ENCODE measurements around the gene NCR2.
"Not testable (repeated sequence)": the region's sequence is repeated elsewhere in the genome, so short reads cannot be mapped to it uniquely, and the experiment has no call there.

The NCR2 gene

DNA sequence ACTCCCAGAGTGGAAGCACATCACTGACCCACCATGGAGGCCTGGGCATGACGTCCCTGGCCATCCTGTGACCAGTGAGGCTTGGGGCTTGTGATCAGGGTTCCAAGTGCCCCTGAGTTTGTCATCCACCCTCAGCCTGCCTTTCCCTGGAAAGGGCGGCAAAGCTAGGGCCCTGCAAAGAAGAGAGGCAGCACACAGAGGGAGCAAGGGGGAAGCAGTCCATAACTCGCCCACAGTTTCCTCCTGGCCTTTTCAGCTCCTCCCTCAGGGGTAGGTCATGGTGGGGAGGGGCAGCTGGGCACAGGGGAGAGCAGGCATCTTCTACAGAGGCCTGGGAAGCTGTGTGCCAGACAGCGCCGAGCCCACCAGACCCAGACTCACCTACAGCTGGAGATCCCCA is at the start of gene NCR2:
TSS of gene NCR2 (plus strand) at position 313 of the 400 bp plus-strand sequence. CDS start 269 bp downstream, outside the sequence.
- DNase-seq = no peak

GRCh38 chr6:41286544-41287346 is 48.7 kb upstream of the NCR2 start, which contains the start of gene TREM1:
Gene TREM1 (minus strand): TSS chr6:41286682. CDS start chr6:41286655, 27 bp downstream.
- DNase-seq = no peak

DNA sequence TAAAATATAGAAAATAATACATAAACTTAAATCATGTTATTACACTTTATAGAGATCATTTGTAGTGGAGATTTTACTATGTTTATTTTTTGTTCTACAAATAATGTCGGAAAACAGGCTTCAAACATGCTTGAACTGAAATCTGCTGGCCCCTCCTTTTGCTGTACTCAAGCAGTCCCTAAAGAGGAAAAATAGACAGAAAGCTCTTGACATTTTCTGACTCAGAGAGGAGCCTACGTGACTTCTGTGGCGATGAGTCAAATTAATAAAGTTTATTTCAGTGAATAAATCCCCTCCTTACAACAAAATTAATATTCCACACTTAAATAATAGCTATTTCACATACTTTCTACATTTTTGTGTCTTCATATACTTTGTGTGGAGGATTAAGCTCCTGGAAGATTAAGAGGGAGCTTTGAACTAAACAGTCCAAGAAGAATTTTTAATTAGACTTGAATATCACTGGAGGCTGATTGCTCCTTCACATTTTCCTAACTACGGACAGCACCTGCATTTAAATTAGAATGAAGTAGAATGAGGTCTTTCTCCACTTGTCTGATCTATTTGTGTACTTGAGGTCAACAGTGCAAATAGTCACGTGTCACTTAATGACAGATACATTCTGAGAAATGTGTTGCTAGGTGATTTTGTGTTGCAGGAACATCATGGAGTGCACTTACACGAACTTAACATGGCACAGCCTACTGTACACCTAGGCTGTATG is 47.2 kb upstream of the NCR2 start:
- peak; percentile 97 for DNase-seq

DNA sequence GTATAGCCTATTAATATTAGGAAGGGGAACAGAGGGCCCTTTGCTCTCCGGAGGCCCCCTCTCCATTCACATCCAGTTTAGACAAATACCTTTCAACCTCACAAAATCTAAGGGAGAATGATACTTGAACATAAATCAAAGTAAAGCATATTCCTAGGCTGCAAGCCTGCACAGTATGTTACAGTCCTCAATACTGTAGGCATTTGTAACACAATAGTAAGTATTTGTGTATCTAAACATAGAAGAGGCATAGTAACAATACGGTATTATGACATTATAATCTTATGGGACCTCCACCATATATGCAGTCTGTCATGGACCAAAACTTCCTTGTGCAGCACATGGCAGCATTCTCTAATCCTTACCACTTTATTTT is 46.7 kb upstream of the NCR2 start:
- DNase-seq = no peak

DNA sequence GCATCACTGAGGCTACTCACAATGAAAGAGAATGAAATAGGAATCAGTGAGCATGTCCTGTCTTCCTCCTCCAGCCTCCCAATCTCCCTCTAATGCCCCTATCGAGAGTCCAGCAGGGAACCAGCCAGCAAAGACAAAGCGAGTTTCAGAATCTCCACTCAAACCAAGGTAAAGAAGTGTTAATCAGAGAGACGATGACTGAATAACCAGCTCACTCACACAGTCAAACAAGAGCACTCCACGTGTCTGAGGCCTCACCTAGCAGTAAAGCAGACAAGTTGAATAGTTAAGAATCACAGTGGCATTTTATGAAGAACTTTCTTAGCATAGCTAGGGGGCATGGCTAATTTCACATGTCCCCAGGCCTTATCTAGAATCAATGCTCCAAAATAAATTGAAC is 45.6 kb upstream of the NCR2 start:
- DNase-seq = no peak

- no peak for DNase-seq
These were observed 43.7 kb upstream of the NCR2 start for GRCh38 chr6:41291717-41292116.

- no peak for DNase-seq
These were observed 41.1 kb upstream of the NCR2 start for GRCh38 chr6:41294214-41294872.

DNA sequence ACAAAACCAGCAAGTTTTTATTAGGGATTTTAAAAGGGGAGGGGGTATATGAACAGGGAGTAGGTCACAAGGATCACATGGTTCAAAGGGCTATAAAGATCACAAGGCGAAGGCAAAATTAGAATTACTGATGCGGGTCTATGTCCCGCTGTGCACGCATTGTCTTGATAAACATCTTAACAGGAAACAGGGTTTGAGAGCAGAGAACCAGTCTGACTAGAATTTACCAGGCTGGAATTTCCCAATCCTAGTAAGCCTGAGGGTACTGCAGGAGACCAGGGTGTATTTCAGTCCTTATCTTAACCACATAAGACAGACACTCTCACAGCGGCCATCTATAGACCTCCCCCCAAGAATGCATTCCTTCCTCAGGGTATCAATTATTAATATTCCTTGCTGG is 38.2 kb upstream of the NCR2 start:
- not testable (repeated sequence) for DNase-seq

- no peak for DNase-seq
These were observed 36.5 kb upstream of the NCR2 start for GRCh38 chr6:41298785-41299502.

GRCh38 chr6:41302638-41303037 is 32.8 kb upstream of the NCR2 start:
- no peak for DNase-seq

DNA sequence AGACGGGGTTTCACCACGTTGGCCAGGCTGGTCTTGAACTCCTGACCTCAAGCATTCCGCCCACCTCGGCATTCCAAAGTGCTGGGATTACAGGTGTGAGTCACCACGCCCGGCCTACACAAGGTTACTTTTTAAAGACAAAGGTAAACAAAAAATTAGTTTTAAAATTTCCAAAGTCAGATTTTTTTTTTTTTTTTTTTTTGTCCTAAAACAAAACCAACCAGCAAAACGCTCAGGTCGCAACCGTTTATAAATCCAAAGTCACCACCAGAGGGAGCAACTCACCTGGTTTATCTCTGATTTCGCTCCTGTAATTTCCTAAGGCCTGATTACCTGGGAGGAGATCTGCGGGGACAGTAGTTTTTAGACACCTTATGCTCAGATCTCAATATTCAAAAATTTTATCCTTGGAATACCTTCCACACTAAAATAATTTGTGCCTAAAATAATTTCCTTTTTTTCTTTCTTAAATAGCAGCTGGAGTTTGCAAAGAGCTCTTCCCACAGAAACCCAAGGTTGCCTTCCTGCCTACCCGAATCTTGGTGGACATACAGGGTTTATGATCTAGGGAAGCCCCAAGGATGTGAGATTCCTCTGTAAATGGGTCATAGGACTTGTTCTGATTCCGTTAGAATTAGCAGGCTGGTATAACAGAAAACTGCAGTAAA is 29.1 kb upstream of the NCR2 start:
- peak; percentile 80 for DNase-seq

DNA sequence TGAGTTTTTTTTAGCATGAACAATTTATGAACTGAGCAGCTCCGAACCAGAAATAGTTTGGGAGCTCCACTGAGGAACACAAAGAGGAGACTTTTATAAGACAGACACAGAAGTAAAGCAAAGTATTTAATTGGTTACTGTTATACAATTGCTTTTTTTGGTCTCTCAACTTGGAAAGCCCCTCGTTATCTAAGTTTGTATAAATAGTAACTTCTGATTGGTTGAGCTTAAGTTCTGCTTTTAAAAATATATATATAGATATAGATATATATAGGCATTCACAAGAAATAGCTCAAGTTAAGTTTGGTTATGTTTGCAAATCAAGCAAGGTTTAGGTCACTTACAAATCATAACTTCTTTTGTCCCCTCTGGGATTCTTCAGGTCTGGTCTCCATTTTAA is 20.2 kb upstream of the NCR2 start:
- no peak for DNase-seq

DNA sequence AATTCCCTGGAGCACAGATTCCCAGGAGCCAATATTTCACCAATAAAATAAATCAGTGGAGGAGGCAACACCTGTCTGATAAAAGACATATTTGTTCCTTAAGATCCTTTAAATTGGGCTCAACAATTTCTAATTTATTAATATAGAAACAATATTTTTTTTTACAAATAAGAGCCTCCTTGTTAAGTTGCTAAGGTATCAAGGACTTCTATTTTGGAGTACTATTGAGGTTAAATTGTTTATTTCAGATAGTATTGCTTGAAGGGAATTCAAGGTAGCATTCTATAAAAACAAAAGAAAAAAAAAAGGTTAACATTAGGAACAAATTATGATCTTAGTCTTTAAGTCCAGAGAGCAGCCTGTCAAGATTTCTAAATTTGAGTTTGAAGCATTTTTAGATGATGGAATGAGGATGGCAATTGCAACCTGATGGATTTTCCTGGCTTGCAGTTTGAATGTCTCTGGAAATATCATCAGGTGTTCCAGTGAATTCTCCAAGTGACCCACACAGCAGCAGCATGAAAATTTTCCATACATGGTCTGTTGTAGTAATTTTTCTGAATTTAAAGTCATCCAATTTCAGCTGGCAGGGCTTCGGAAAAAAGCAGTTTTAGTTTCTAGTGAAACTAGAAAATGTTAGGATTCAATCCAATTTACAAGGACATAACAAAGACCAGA is 19.3 kb upstream of the NCR2 start:
- DNase-seq = no peak

- peak; percentile 27 for DNase-seq
These were observed 17.2 kb upstream of the NCR2 start for GRCh38 chr6:41318261-41318653.

DNA sequence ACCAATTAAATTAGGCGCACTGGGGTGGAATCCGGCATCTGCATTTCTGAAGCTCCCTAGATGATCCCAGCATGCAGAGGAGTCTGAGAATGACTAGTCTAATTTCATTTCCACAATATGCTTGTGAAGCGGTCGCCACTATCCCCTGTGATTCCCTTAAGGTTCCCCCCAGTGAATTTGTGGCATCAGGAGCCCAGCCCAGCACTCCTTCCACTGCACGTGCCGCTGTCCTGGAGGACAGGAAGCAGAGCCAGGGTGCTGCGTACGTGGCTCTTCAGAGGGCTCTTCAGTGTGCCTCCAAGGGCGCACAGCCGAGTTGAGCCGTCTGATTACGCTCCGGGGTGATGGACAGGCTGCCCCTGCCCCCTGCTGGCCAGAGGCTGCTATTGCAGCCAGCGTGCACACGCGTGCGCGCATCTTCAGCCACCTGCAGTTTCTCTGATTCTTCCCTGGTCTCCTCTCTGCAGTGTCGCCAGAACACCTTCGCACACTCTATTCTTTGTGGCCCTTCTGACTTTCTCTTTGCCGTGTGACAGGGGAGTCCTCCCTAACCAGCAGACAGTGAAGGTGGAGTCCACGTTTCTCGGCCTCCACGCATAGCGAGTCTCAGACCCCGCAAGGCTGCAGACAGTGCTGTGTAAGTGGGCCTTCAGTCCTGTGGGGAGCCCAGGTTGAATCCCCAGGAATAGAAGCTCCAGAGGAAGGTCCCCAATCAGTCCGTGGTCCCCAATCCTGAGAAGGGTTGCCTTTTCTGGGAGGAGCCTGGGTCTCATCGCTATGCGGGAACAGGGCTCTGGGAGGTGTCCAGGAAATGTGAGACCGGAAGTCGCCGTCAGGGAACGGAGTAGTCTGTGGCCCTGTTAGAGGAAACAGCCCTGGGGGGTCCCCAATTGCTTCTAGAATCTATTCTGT is 16.5 kb upstream of the NCR2 start:
- peak; percentile 97 for DNase-seq

DNA sequence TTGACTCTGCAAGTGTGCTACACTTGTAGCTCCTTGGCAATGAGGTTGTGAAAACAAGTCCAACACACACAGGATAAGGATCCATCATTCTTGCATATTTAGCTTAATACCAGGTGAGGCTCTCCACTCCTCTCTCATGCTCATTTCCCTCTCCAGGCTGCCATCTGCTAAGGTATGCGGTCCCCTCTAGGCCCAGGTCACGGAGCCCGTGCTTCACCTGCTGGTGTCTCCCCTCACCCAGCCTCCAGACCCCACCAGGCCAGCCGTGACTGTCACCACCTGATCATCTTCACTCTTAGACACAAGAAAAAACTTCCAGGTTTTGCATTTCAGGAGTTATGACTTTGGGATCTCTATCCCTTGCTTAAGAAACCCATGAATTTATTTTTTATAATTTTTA is 14.2 kb upstream of the NCR2 start:
- no peak for DNase-seq

DNA sequence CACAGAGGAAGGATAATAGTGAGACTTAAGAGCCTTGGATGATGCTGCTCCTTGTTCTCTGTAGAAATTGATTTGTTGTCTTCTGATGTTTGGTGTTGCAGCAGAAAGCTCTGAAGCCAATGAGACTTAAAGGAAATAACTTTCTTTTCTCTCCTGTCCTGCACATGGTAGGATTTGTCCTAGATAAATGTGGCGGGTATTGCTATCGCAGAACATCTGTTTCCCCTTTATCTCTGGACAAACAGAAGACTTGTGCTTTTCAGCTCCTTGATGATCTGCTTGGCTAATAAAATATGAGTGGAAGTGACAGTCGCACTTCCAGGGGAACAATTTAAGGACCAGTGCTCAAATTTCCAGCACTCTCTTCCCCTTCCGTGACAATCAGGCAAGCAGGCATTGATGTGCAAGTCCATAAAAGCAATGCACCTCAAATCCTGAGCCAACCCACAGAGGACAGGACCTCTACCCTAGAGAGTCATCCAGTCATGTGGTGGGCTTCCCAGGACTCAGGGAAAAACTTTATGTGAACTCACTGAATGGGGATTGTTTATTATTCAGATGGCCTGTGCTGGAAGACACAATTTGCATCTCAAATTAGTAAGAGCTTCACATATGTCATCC is 9.9 kb upstream of the NCR2 start:
- DNase-seq = no peak

DNA sequence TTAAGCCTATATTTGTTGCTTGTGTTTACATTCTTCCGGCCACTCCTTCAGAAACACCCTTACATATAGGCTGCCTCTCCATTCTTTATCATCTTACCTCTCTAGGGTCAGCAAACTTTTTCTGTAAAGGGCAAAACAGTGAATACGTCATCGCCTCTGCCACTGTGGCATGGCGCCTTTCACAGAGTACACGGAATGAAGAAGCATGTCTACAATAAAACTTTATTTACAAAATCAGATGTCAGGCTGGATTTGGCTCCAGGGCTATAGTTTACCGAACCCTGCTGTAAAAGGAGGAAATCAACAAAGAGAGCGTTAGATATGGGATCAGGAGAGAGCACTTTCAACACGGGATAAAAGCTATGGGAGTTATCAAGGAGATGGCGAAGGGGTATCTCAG is 9.3 kb upstream of the NCR2 start:
- DNase-seq = no peak

DNA sequence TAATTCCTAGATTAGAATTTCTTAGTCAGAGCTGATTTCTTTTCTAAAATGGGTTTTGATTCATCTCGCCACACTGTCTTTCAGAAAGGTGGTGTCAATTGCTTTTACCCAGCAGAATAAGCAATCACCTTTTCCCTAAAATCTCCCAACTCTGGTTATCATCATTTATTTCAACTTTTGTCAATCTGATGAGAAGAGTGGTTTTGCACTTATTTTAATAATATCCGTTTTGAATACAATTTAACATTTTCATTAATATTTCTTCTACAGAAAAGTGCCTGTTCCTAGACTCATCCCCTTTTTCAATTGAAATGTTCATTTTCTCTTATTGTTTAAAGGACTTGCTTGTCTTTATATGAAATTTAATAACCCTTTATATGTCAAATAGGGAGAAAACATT is 8.2 kb upstream of the NCR2 start:
- DNase-seq = no peak

DNA sequence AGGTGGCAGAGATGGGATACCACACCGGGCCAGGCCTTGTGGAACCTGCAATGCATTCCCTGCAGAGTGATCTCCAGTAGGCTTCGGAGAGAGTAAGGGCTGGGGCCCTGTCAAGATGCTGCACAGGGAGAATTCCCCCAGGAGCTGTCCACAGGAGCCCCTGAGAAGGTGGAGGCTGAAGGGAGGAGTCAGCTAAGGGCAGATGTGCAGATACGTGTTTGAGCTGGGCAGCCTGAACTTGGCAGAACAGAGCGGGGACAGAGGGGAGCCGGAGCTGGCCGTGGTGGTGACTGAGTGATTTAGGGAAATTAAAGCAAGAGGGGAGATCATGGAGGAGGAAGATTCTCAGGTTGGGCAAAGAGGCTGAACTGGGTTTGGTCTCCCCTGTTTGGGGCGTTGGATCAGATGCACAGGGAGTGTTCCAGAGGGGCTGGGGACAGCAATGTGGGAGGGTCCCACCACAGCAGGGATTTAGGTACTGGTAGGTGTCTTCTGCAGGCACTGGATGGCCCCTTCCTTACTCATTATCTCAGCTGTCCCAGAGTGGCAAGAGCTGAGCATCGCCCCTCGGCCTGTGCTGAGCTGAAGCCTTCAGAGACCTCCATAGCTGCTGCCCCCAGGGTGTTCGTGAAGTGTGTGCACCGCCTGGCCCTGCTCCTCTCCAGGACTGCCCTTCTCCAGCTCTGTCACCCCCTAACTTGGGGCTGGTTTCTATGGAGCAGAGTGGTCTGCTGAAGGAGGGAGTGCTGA is 3.8 kb upstream of the NCR2 start:
- no peak for DNase-seq

Data from NCI-H2029 (cell line).